Suppressor macrophage treated with lipopolysaccharide for 4 hours (primary cell): ENCODE measurements around the gene CPB2.

Source experiments
- DNase-seq: peaks from one replicate; pipeline ENCODE4 v3.0.0-alpha.2; 2020

The CPB2 gene

GRCh38 chr13:46097015-46097414 is 7.8 kb downstream of the CPB2 start:
- DNase-seq = no peak

- no peak for DNase-seq
Measured at GRCh38 chr13:46094478-46094877, 10.4 kb downstream of the CPB2 start.

GRCh38 chr13:46088821-46089562 is 15.8 kb downstream of the CPB2 start:
- no peak for DNase-seq

- peak; percentile 57 for DNase-seq
Measured at GRCh38 chr13:46087481-46087880, 17.4 kb downstream of the CPB2 start.

- DNase-seq = no peak
Measured at GRCh38 chr13:46086985-46087384, 17.8 kb downstream of the CPB2 start.

GRCh38 chr13:46086421-46086922 is 18.4 kb downstream of the CPB2 start:
- DNase-seq = no peak

GRCh38 chr13:46085737-46086136 is 19.1 kb downstream of the CPB2 start:
- no peak for DNase-seq

- DNase-seq = no peak
Measured at GRCh38 chr13:46082324-46082723, 22.5 kb downstream of the CPB2 start.

- no peak for DNase-seq
Measured at GRCh38 chr13:46079770-46080169, 25.1 kb downstream of the CPB2 start.

- peak; percentile 59 for DNase-seq
Measured at GRCh38 chr13:46077265-46077664, 27.6 kb downstream of the CPB2 start.

GRCh38 chr13:46076827-46077226 is 28.0 kb downstream of the CPB2 start:
- no peak for DNase-seq

- no peak for DNase-seq
Measured at GRCh38 chr13:46075811-46076210, 29.0 kb downstream of the CPB2 start.

GRCh38 chr13:46071590-46072249 is 33.1 kb downstream of the CPB2 start:
- no peak for DNase-seq

GRCh38 chr13:46063292-46063691 is 41.5 kb downstream of the CPB2 start:
- DNase-seq = no peak

GRCh38 chr13:46062185-46062584 is 42.6 kb downstream of the CPB2 start:
- DNase-seq = peak; percentile 87

- DNase-seq = no peak
Measured at GRCh38 chr13:46059405-46059804, 45.4 kb downstream of the CPB2 start.

GRCh38 chr13:46058268-46058667 is 46.6 kb downstream of the CPB2 start:
- no peak for DNase-seq

GRCh38 chr13:46057256-46058015 is 47.4 kb downstream of the CPB2 start:
- DNase-seq = peak; percentile 36

- no peak for DNase-seq
Measured at GRCh38 chr13:46053162-46054012, 51.4 kb downstream of the CPB2 start.

- peak; percentile 97 for DNase-seq
Measured at GRCh38 chr13:46052319-46053161, 52.3 kb downstream of the CPB2 start, which contains the start of gene ZC3H13. TSS of gene ZC3H13 (minus strand) at chr13:46052746. CDS start at chr13:46045507, 7,239 bp downstream.

GRCh38 chr13:46051968-46052318 is 52.9 kb downstream of the CPB2 start:
- DNase-seq = no peak

GRCh38 chr13:46050771-46051170 is 54.1 kb downstream of the CPB2 start:
- DNase-seq = no peak
